Endothelial cell of umbilical vein (primary cell): ENCODE results near the gene YARS2. TPM values are rescaled to one million over a fixed set of nuclear protein-coding genes. Genes with fewer than 3 reads are reported as not detected.

Source experiments
- Bru-seq: library from RNA; stranded (reverse); fragments of 400-500 nt; gene quantifications from one replicate; lab custom pipeline; 2021; lab: Mats Ljungman, UMichigan
- BruChase-seq, 2 experiments: library from RNA; stranded (reverse); fragments of 400-500 nt; gene quantifications; one replicate each; lab custom pipeline; 2021; lab: Mats Ljungman, UMichigan
- BruUV-seq: library from RNA; stranded (reverse); fragments of 400-500 nt; replicated peaks from 2 replicates; lab custom pipeline; 2021; lab: Mats Ljungman, UMichigan
- CTCF ChIA-PET: fragments of 300-600, 350-600 bp; sonication (Branson Sonifier 250); formaldehyde crosslinking; loops from one replicate; lab custom pipeline; 2021; ENCODE audit warnings: antibody characterized with exemption, inconsistent platforms; lab: Charles Lee
- POLR2A ChIA-PET: fragments of 300-600, 350-600 bp; sonication (Branson Sonifier 250); formaldehyde crosslinking; loops from one replicate; lab custom pipeline; 2021; ENCODE audit warnings: antibody characterized with exemption, inconsistent platforms; lab: Charles Lee
- DNase-seq: peaks from one replicate; pipeline ENCODE4 v3.0.0-alpha.2; 2011; ENCODE audit warnings: low read depth, low spot score
- FAIRE-seq: peaks from 2 replicates; lab custom pipeline; 2011; peaks lifted over from hg19 to GRCh38; lab: Jason Lieb, UNC
- H2AFZ ChIP-seq: 2 replicates; pipeline ENCODE4 v1.6.0; 2012; ENCODE audit warnings: low read depth, low read length, control low read depth, inconsistent platforms
- H3K27ac ChIP-seq: 2 replicates; pipeline ENCODE4 v1.5.1; 2011; ENCODE audit warnings: low read depth, mild to moderate bottlenecking, control low read depth, low read length, moderate library complexity; ENCODE audit not compliant: insufficient read depth
- H3K27me3 ChIP-seq, 2 experiments: 2 replicates each; pipeline versions ENCODE4 v1.6.0 to v1.6.1; 2011; ENCODE audit warnings: low read length in 2 of 2, mixed read lengths in 1 of 2; ENCODE audit not compliant: control insufficient read depth in 2 of 2, insufficient read depth in 2 of 2
- H3K36me3 ChIP-seq, 2 experiments: 2 replicates in 1 of 2; 3 replicates in 1 of 2; pipeline ENCODE4 v1.5.1; 2011; ENCODE audit warnings: low read length in 2 of 2, mild to moderate bottlenecking in 1 of 2, moderate library complexity in 1 of 2; ENCODE audit not compliant: control insufficient read depth in 2 of 2, insufficient read depth in 2 of 2; ENCODE audit errors: extremely low read depth in 1 of 2
- H3K4me1 ChIP-seq: 3 replicates; pipeline ENCODE4 v1.5.1; 2011; ENCODE audit warnings: mild to moderate bottlenecking, low read length; ENCODE audit not compliant: control insufficient read depth, insufficient read depth; ENCODE audit errors: extremely low read depth
- H3K4me2 ChIP-seq: 2 replicates; pipeline ENCODE4 v1.6.1; 2011; ENCODE audit warnings: low read length, control low read depth, mixed read lengths; ENCODE audit not compliant: insufficient read depth
- H3K4me3 ChIP-seq, 3 experiments: fragments of 200-600 bp in 1 of 3; sonication (generic), shearing (Covaris generic) in 1 of 3; replicated peaks in 1 of 3; 2 replicates each; pipeline ENCODE4 v1.5.1; 2011 to 2016; ENCODE audit warnings: control low read depth in 3 of 3, low read length in 3 of 3, mild to moderate bottlenecking in 2 of 3, inconsistent platforms in 1 of 3, low read depth in 1 of 3, moderate library complexity in 1 of 3; ENCODE audit not compliant: insufficient read depth in 1 of 3
- H3K79me2 ChIP-seq: 2 replicates; pipeline ENCODE4 v1.6.0; 2012; ENCODE audit warnings: low read length, inconsistent platforms; ENCODE audit not compliant: control insufficient read depth, insufficient read depth
- H3K9ac ChIP-seq: replicated peaks from 2 replicates; pipeline ENCODE3; 2011; ENCODE audit warnings: low read length, control low read depth; ENCODE audit not compliant: insufficient read depth; ENCODE audit errors: extremely low read depth
- H3K9me1 ChIP-seq: replicated peaks from 3 replicates; pipeline ENCODE4 v1.6.0; 2011; ENCODE audit warnings: mild to moderate bottlenecking, low read length; ENCODE audit not compliant: control insufficient read depth, insufficient read depth; ENCODE audit errors: extremely low read depth
- H3K9me3 ChIP-seq: replicated peaks from 2 replicates; pipeline ENCODE4 v1.5.1; 2012; ENCODE audit warnings: low read length, inconsistent platforms; ENCODE audit not compliant: control insufficient read depth, insufficient read depth
- H4K20me1 ChIP-seq: replicated peaks from 2 replicates; pipeline ENCODE3; 2011; ENCODE audit warnings: mild to moderate bottlenecking, low read length; ENCODE audit not compliant: control insufficient read depth, insufficient read depth; ENCODE audit errors: extremely low read depth
- CTCF ChIP-seq, 2 donors: IDR thresholded peaks; 1 replicate in 1 of 2; 2 replicates in 1 of 2; pipeline ENCODE4 v1.5.1; 2011; ENCODE audit warnings: low read length in 2 of 2, mild to moderate bottlenecking in 2 of 2, moderate library complexity in 2 of 2, control low read depth in 1 of 2, inconsistent platforms in 1 of 2, low read depth in 1 of 2; ENCODE audit not compliant: insufficient read depth in 1 of 2; ENCODE audit errors: extremely low read depth in 1 of 2
- EZH2 ChIP-seq: IDR thresholded peaks from 2 replicates; pipeline ENCODE4 v1.6.1; 2012; ENCODE audit warnings: borderline replicate concordance, low read depth, mild to moderate bottlenecking, moderate library complexity, low read length, inconsistent platforms; ENCODE audit not compliant: severe bottlenecking
- FOS ChIP-seq: IDR thresholded peaks from 2 replicates; pipeline ENCODE4 v1.6.1; 2011; ENCODE audit warnings: mild to moderate bottlenecking, low read length, moderate library complexity, borderline replicate concordance; ENCODE audit not compliant: insufficient read depth
- GATA2 ChIP-seq: IDR thresholded peaks from 2 replicates; pipeline ENCODE4 v1.7.0; 2011; ENCODE audit warnings: low read depth, mild to moderate bottlenecking, moderate library complexity, mixed read lengths, low read length; ENCODE audit not compliant: insufficient read length, insufficient read depth
- JUN ChIP-seq: IDR thresholded peaks from 2 replicates; pipeline ENCODE4 v1.6.1; 2011; ENCODE audit warnings: borderline replicate concordance, low read depth; ENCODE audit not compliant: insufficient read length, insufficient read depth
- MYC ChIP-seq: IDR thresholded peaks from one replicate; pipeline ENCODE4 v1.6.1; 2011; ENCODE audit warnings: mild to moderate bottlenecking, low read depth, low read length
- POLR2A ChIP-seq: IDR thresholded peaks from 2 replicates; pipeline ENCODE4 v1.6.1; 2012; ENCODE audit warnings: low read depth, mild to moderate bottlenecking, control low read depth, low read length
- POLR2AphosphoS5 ChIP-seq: IDR thresholded peaks from 2 replicates; pipeline ENCODE4 v1.6.1; 2012; ENCODE audit warnings: low read depth, mild to moderate bottlenecking, control low read depth, low read length, moderate library complexity; ENCODE audit not compliant: insufficient read depth
- dilution Hi-C: fragments of 300-500 bp; cut with MboI; formaldehyde crosslinking; loops from one replicate; pipeline ENCODE4 v1.15.0; 2019; ENCODE audit warnings: low sequenced_read_pairs; ENCODE audit not compliant: extremely low pct_ligation_motif_present
- intact Hi-C: fragments of 100-400 bp; cut with micrococcal nuclease; formaldehyde crosslinking; loops from one replicate; pipeline ENCODE4 v1.10.0; 2022
- long read RNA-seq: library from polyadenylated mRNA; stranded (forward); transcript quantifications from one replicate; pipeline ENCODE4 v2.0.0, GENCODE V29; 2021
- polyA minus RNA-seq, 3 experiments: library from RNA; depleted of rRNA, polyadenylated mRNA; stranded (reverse); fragments of >200 nt; gene quantifications; 1 replicate in 1 of 3; 2 replicates in 2 of 3; pipeline ENCODE4 v1.2.3, GENCODE V29; 2011
- polyA plus RNA-seq, 4 experiments: library from polyadenylated mRNA; depleted of rRNA in 3 of 4; stranded (reverse) in 3 of 4; unstranded in 1 of 4; fragments of >200 nt; gene quantifications; 2 replicates each; pipeline versions ENCODE4 v1.2.1 to v1.2.3, GENCODE V29; 2011 to 2012; ENCODE audit warnings: missing spikeins in 1 of 4
- total RNA-seq: library from RNA; stranded (reverse); gene quantifications from 2 replicates; pipeline ENCODE4 v1.2.3, GENCODE V29; 2021
- TF ChIP-seq, protein P1 (sequence below): IDR thresholded peaks from 2 replicates; pipeline ENCODE4 v1.6.1; 2011; ENCODE audit not compliant: insufficient read depth, insufficient read length

Gene YARS2
- total RNA-seq (26.8 and 28.4 TPM in 2 replicates), polyA plus RNA-seq (24.6 and 25.2 TPM in 2 replicates), polyA minus RNA-seq (20.1 and 22.1 TPM in 2 replicates), Bru-seq, nascent RNA (percentile 83 among the genes with signal in this experiment), BruChase-seq, experiment 1, labeled RNA remaining after a 6-hour chase (percentile 81 among the genes with signal in this experiment), BruChase-seq, experiment 2, labeled RNA remaining after a 2-hour chase (percentile 82 among the genes with signal in this experiment)
- 18.5 and 22.0 TPM in 2 replicates for polyA plus RNA-seq (2011; cell fraction: cytosol; rRNA removed)
- 14.8 and 15.7 TPM in 2 replicates for polyA plus RNA-seq (2011; cell fraction: nucleus; rRNA removed)
- polyA plus RNA-seq (2012), result 37.9 and 45.9 TPM in 2 replicates
- 18.3 TPM for polyA minus RNA-seq (2011; cell fraction: cytosol; rRNA and poly(A)+ RNA removed)
- polyA minus RNA-seq (2011; cell fraction: nucleus; rRNA and poly(A)+ RNA removed), result 22.4 and 22.5 TPM in 2 replicates
- long read RNA-seq, transcript YARS2-201 (5 exons, 2,122 nt), result major isoform, 73 of 87 reads
- long read RNA-seq, partial matches to known transcripts, result 1 of 87 reads
- long read RNA-seq, other reads (novel, unspliced or antisense), result 13 of 87 reads

DNA sequence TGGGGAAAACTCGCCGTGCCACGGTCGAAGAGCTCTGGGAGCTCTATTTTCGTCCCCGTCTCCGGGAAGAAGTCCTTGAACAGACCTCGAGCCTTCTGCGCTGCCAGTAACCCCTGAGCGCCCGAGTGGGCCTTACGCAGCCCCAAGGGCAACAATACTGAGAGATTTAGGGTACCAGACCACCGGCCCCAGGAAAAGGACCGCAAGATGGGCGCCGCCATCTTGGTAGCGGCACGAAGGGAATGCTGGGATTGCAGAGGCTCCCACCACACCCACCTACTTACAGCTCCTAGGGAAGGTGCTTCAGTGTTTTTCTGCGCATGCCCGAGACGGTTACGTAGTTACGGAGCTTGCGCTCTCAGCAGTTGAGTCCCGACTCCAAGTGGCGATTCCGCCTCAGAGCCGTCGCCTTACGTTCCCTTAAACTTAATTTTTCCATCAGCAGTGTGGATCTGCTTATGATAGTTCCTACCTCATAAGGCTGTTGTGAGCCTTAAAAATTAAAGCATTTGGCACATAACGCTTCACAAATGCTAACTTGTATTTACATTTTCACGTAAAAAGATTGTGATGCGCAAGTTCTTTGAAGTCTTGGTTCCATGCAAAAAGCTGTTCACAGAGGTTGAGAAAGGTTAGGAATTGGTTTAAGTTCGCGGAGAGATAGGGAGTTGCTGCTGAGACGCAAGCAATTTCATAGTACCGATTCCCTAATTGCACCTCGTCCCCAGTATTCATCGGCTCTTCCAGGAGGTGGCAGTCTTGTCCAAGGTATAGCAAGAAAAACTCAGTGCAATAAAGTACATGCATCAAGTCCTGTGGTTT is at the start of gene YARS2:
Gene YARS2 (minus strand): TSS at position 244 of the 822 bp plus-strand sequence. CDS start 23 bp downstream, at position 221.
- dilution Hi-C loops, result no loop called here
- intact Hi-C loops, result loop anchor here (1.0 to 5.0 kb wide), 7 partner anchors 75 to 1266 kb away; partner anchors contain the start of genes ALG10, PKP2 and SYT10
- H3K9ac ChIP-seq, result peak within 1 kb of the TSS; percentile 95
- CTCF ChIA-PET, result interaction anchor here (0.6 to 4.8 kb wide), 27 partner anchors 10 to 1484 kb away, joined by 3 to 143 read pairs (median 4); partner anchors contain the start of genes ALG10 and PKP2
- POLR2A ChIA-PET, result interaction anchor here (0.6 to 1.3 kb wide), 5 partner anchors 141 to 1266 kb away, joined by 3 to 7 read pairs (median 3); partner anchors contain the start of genes ALG10 and PKP2
- peaks cover 24% of the 10 kb centered on the region for H3K79me2 ChIP-seq
- peak within 1 kb of the TSS; percentile 85 for H2AFZ ChIP-seq
- peaks cover 5 to 8% of the 10 kb centered on the region in 2 experiments for H3K36me3 ChIP-seq
- peak; percentile 93 for FAIRE-seq
- no peaks in the 10 kb centered on the region for H3K9me1 ChIP-seq
- peak within 1 kb of the TSS; percentile 97 for H3K4me2 ChIP-seq
- H3K4me1 ChIP-seq, result peaks cover 13% of the 10 kb centered on the region
- peak within 1 kb of the TSS; percentile 60 to 90 (median 76) for H3K4me3 ChIP-seq
- BruUV-seq, result no TSS peak
- H3K27me3 ChIP-seq, result no peaks in the 10 kb centered on the region
- H3K27ac ChIP-seq, result peak within 1 kb of the TSS; percentile 91
- TF ChIP-seq EZH2, result no peak
- TF ChIP-seq POLR2AphosphoS5, result peak; percentile 79
- no peak for TF ChIP-seq JUN
- TF ChIP-seq, protein P1, sequence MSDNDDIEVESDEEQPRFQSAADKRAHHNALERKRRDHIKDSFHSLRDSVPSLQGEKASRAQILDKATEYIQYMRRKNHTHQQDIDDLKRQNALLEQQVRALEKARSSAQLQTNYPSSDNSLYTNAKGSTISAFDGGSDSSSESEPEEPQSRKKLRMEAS, result no peak
- no peak for TF ChIP-seq GATA2
- TF ChIP-seq MYC, result no peak
- no peak for TF ChIP-seq FOS
- TF ChIP-seq POLR2A, result peak; percentile 97
- TF ChIP-seq CTCF (IDR thresholded peaks at IDR 0.05; ENCODE audit: extremely low read depth in 1 of 2, insufficient read depth in 1 of 2, low read depth in 1 of 2, low read length in 2 of 2), result peak; percentile 68 to 88
- peak; percentile 95 for DNase-seq
- no peaks in the 10 kb centered on the region for H3K9me3 ChIP-seq
- H4K20me1 ChIP-seq, result no peaks in the 10 kb centered on the region
